SK-N-SH (cell line): Measurements from ENCODE around the gene CRIP2.

Experiments
- CTCF ChIP-seq: fragments of 200-600 bp; sonication (generic); IDR thresholded peaks from 2 replicates; pipeline ENCODE4 v1.6.1; 2017; ENCODE audit warnings: antibody characterized with exemption, mild to moderate bottlenecking, moderate library complexity
- SIN3A ChIP-seq: IDR thresholded peaks from 2 replicates; pipeline ENCODE4 v1.6.1; 2012; ENCODE audit warnings: low read depth, mild to moderate bottlenecking, low read length, moderate library complexity, borderline replicate concordance
- YY1 ChIP-seq: IDR thresholded peaks from 2 replicates; pipeline ENCODE4 v1.4.0; 2012; ENCODE audit warnings: low read depth, mild to moderate bottlenecking

- TF ChIP-seq CTCF (no peak), SIN3A (no peak), YY1 (no peak)
These were observed 17.6 kb upstream of the CRIP2 start for GRCh38 chr14:105456736-105457617.
